Left lobe of liver (tissue), 2 donors: ENCODE data around the gene SLC4A11. TPM values are rescaled to one million over a fixed set of nuclear protein-coding genes. Genes with fewer than 3 reads are reported as not detected.
"Not testable (repeated sequence)": the region's sequence is repeated elsewhere in the genome, so short reads cannot be mapped to it uniquely, and the experiment has no call there.

Experiments
- ATAC-seq: fragments of 200-7000 bp; cut with Tn5 transposase; one replicate; pipeline ENCODE4 v1.9.1; 2020; ENCODE audit warnings: mild to moderate bottlenecking, moderate library complexity
- DNase-seq: peaks from one replicate; pipeline ENCODE4 v3.0.0-alpha.2; 2020; ENCODE audit warnings: low spot score
- total RNA-seq: library from RNA; stranded (reverse); gene quantifications from one replicate; pipeline ENCODE4 v1.2.1, GENCODE V29; 2021
- donor health status: DM: no; HTN: no; CAD: no; lungs with moderate emphysema.
- donor health status: DM: no; HTN: yes; CAD: no.

SLC4A11 gene
- total RNA-seq, 1 donor from 2014 or later = 0.18 TPM

- DNase-seq (no peak), ATAC-seq (no peak)
Observed at GRCh38 chr20:3229158-3229557, 9.8 kb downstream of the SLC4A11 start.

GRCh38 chr20:3228750-3229032 lies 10.3 kb downstream of the SLC4A11 start:
- DNase-seq (no peak), ATAC-seq (no peak)

DNA sequence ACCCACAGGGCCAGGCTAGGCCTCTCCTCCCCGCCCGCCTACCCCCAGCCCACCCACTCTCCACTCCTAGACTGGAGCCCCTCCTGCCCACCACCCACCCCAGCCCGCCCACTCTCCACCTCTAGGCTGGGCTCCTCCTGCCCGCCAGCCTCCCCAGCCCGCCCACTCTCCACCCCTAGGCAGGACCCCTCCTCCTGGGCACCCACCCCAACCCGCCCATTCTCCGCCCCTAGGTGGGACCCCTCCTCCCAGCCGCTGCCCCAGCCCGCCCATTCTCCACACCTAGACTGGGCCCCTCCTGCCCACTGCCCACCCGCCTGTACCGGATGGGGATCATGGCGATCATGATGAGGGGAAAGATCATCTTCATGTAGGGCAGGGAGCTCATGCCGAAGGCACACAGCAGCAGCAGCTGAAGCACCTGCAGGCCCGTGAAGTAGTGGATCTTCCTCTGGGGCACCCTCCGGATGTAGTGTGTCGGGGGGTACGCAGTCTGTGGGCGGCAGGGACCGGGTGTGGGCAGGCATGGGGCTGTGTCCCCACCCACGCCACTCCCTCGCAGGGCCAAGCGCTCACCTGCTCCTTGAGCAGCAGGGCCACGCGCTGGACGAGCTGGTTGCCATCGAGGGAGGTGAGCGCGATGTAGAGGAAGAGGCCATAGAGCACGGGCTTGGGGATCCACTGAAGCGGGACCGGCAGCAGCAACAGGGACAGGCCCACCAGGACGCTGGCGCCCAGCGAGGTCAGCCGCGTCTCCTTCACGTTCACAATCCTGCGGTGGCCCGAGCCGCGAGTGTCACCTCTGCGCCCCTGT lies 10.8 kb downstream of the SLC4A11 start:
- ATAC-seq (no peak), DNase-seq (no peak)

GRCh38 chr20:3227506-3227905 lies 11.5 kb downstream of the SLC4A11 start:
- no peak for ATAC-seq
- DNase-seq = no peak

GRCh38 chr20:3226864-3227263 lies 12.1 kb downstream of the SLC4A11 start:
- DNase-seq = no peak
- no peak for ATAC-seq

- ATAC-seq (no peak), DNase-seq (no peak)
Observed at GRCh38 chr20:3226093-3226492, 12.9 kb downstream of the SLC4A11 start.

DNA sequence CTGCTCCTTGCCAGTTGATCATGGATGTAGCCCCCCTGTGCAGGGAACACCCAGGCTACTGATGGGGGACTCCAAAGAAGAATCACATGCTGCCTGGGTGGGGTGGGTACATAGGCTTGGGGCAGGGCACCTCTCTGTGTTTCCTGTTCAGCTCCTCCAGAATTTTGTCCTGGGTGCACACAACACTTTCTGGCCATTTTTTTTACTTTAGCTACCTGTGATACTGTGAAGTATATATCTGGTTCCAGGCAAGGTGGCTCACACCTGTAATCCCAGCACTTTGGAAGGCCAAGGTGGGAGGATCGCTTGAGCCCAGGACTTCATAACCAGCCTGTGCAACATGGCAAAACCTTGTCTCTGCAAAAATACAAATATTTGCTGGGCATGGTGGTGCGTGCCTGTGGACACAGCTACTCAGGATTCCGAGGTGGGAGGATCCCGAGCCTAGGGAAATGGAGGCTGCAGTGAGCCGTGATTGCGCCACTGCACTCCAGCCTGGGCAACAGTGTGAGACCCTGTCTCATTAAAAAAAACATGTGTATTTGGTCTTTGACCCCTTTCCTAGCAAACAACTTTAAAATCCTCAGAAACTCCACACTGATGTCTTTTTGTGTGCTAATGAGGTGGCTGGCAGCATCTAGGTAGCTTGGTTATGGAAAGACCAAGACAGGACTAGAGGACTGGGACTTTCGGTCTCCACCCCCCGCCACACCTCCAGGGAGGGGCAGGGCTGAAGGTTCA lies 14.1 kb downstream of the SLC4A11 start:
- DNase-seq = no peak
- peak; percentile 36 for ATAC-seq

- DNase-seq (no peak), ATAC-seq (no peak)
Observed at GRCh38 chr20:3223994-3224680, 14.9 kb downstream of the SLC4A11 start.

DNA sequence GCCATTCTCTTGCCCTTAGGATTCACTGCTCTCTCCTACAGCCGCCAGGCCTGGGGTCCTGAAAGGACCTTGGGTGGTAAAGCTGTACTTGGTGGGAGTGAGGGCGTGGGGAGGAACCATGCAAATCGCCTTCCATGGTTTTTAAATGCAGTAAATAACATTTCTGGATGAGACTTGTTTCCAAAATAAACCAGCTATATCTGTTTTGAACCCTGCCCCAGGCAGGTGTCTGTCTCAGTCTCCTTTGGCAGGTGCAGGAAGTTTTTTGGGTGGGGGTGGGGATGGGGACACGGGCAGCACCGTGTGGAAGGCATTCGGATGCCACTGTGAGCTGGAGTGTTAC lies 15.4 kb downstream of the SLC4A11 start:
- no peak for DNase-seq
- no peak for ATAC-seq

GRCh38 chr20:3222635-3223600 lies 16.1 kb downstream of the SLC4A11 start:
- ATAC-seq (no peak), DNase-seq (no peak)

- DNase-seq = no peak
Observed at GRCh38 chr20:3221398-3222226, 17.4 kb downstream of the SLC4A11 start.

GRCh38 chr20:3218307-3218988 lies 20.5 kb downstream of the SLC4A11 start:
- DNase-seq = peak; percentile 55
- peak; percentile 92 for ATAC-seq

More at GRCh38 chr20:3221398-3222226, 17.4 kb downstream of the SLC4A11 start:
- ATAC-seq = no peak

GRCh38 chr20:3215359-3215917 lies 23.6 kb downstream of the SLC4A11 start:
- not testable (repeated sequence) for DNase-seq
- ATAC-seq = peak; percentile 32

DNA sequence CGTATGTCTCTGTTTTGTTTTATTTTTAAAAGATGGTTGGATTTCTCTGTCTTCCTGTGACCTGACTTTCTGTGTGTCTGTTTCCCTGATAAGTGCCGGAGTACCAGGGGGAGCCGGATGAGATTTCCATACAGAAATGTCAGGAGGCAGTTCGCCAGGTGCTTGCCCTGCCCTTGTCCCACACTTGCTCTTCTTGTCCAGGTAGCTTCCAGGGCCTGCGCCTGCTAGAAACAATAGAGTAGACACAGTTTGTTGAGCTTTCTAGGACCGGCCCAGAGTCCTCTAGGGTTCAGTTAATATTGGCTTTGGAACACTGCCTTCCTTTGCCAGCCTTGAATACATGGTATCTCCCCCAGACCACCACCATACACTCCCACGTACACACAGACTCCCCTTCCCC lies 25.8 kb downstream of the SLC4A11 start:
- no peak for ATAC-seq
- no peak for DNase-seq

- ATAC-seq (no peak), DNase-seq (no peak)
Observed at GRCh38 chr20:3210346-3210745, 28.6 kb downstream of the SLC4A11 start.

DNA sequence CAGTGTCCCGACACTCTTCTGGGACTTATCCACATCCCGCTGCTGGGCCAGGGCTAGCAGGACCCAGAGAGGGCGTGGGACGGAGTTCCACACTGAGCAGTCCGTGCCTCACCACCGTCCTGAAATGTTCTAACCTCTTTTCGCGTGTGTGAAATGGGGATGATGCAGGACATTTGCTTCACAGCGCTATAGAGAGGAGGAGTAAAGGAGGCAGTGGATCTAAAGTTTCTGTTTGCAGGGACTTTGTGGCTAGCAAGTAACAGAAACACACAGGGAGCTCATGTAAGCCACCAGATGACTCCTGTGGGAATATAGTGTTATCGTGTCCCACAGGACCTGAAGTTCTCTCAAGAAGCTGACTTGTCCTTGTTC lies 29.1 kb downstream of the SLC4A11 start:
- peak; percentile 45 for ATAC-seq
- DNase-seq = no peak

DNA sequence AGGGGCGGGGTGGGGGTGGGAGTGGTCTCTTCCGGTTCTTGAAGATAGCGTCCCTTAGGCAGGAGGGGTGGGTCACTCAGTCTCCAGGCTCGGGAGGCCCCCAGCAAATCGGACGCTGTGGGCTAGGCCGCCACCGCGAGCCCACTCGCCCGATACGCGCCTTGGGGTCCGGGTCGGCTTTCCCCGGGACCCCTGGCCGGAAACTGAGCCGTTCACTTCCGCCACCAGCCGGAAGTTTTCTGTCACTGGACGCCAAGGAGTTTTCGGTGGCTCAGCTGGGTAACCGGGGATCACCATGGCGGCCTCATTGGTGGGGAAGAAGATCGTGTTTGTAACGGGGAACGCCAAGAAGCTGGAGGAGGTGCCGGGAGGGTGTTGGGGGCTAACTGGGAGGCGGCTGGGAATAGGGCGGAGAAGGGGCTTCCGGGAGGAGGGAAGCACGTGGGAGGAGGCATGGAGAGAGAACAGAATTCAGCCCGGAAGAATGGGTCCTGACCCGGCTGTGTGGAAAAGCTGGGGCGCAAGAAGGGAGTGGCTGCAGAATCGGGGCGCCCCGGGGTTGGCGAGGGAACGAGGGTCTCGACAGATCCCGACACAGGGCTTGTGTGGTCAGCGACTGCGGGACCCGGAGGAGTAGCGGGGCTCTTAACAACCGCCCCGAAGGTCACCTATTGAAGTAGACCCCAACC lies 29.6 kb downstream of the SLC4A11 start, which contains the start of gene ITPA:
Gene ITPA, plus strand, starts transcription at position 242 of the 689 bp plus-strand sequence. Its CDS starts 54 bp downstream, at position 296.
- peak; percentile 63 for DNase-seq
- peak; percentile 64 for ATAC-seq

DNA sequence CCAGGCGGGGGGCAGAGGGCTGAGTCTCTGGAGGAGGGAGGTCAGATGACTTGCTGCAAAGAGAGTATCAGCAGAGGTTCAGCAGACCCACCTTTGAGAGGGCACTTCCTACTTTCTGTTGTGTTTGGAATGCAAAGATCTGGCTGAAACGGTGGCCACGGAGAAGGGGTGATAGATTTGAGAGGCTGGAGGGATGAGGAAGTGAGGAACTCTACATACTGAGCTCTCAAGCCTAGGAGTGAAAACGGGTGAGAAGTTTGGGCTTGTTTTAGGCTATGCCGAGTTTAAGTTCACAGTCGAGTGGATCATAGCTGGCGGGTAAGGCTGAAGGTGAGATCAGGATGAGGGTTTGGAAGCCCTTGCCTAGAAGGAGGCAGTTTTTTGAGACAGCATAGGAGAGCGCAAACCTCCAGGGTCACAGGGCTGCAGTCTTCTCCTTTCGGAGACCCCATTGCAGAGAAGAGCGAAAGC lies 30.2 kb downstream of the SLC4A11 start:
- DNase-seq (no peak), ATAC-seq (no peak)
